Esophagus muscularis mucosa (tissue), 4 donors: ENCODE results near the gene MCF2L. TPM values are rescaled to one million over a fixed set of nuclear protein-coding genes. Genes with fewer than 3 reads are reported as not detected.

Experiments used
- DNase-seq: peaks from one replicate; pipeline ENCODE4 v3.0.0-alpha.2; 2017; ENCODE audit errors: extremely low spot score
- H3K27ac ChIP-seq, 4 donors: fragments of 200-600 bp; sonication (generic); replicated peaks in 1 of 4; 1 replicate in 3 of 4; 2 replicates in 1 of 4; pipeline ENCODE4 v1.5.1; 2016 to 2019; ENCODE audit warnings: mild to moderate bottlenecking in 1 of 4
- H3K27me3 ChIP-seq, 4 donors: fragments of 200-600 bp; sonication (generic); one replicate each; pipeline versions ENCODE4 v1.5.1 to v1.6.0; 2016 to 2019
- H3K36me3 ChIP-seq, 4 donors: fragments of 200-600 bp; sonication (generic); one replicate each; pipeline ENCODE4 v1.5.1; 2016 to 2019
- H3K4me1 ChIP-seq, 4 donors: fragments of 200-600 bp; sonication (generic); one replicate each; pipeline ENCODE4 v1.5.1; 2016 to 2019
- H3K4me3 ChIP-seq, 4 donors: fragments of 200-600 bp; sonication (generic); 1 replicate in 2 of 4; 2 replicates in 2 of 4; pipeline ENCODE4 v1.5.1; 2016 to 2019; ENCODE audit warnings: mild to moderate bottlenecking in 4 of 4, moderate library complexity in 1 of 4
- H3K9me3 ChIP-seq, 4 donors: fragments of 200-600 bp; sonication (generic); 1 replicate in 3 of 4; 2 replicates in 1 of 4; pipeline ENCODE4 v1.5.1; 2016 to 2019
- CTCF ChIP-seq, 3 experiments: fragments of 200-600 bp in 2 of 3; fragments of 450-650 bp in 1 of 3; sonication (generic) in 2 of 3; IDR thresholded peaks; one replicate each; pipeline ENCODE4 v1.5.1; 2017 to 2019; ENCODE audit warnings: antibody characterized with exemption in 3 of 3, mild to moderate bottlenecking in 2 of 3, moderate library complexity in 1 of 3
- EP300 ChIP-seq: sonication (generic); formaldehyde crosslinking; IDR thresholded peaks from one replicate; pipeline ENCODE4 v1.6.1; 2017; ENCODE audit warnings: antibody characterized with exemption
- POLR2A ChIP-seq: fragments of 450-650 bp; IDR thresholded peaks from one replicate; pipeline ENCODE4 v1.6.1; 2017; ENCODE audit warnings: antibody characterized with exemption, moderate library complexity, mild to moderate bottlenecking, low read depth
- POLR2AphosphoS5 ChIP-seq, 2 donors: sonication (generic); formaldehyde crosslinking; IDR thresholded peaks; one replicate each; pipeline ENCODE4 v1.6.1; 2017; ENCODE audit warnings: antibody characterized with exemption in 2 of 2
- whole genome bisulfite sequencing: methylation state at CpG from one replicate; pipeline ENCODE4 v1.1.5; 2018; 5-methylcytosine and 5-hydroxymethylcytosine counted together
- intact Hi-C: fragments of 100-400 bp; cut with DNase I; formaldehyde crosslinking; loops from one replicate; pipeline ENCODE4 v1.15.1; 2023
- total RNA-seq, 4 donors: library from RNA; depleted of rRNA; stranded (reverse); fragments of >200 nt; gene quantifications; one replicate each; pipeline versions ENCODE4 v1.1.0 to v1.2.1, GENCODE V29; 2016

The MCF2L gene
- total RNA-seq, 4 donors from 2014 or later: 14.5 to 38.6 (median 26.7) TPM

GRCh38 chr13:113135281-113135760 lies 166.3 kb downstream of the MCF2L start:
- peaks cover 0 to 7% (median 0%) of the 10 kb centered on the region in 4 donors for H3K27me3 ChIP-seq
- 90% methylated on average over 2 of the region's 2 CpGs for WGBS
- H3K9me3 ChIP-seq: no peaks in the 10 kb centered on the region
- DNase-seq: no peak
- H3K36me3 ChIP-seq: peaks cover 0 to 1% (median 0%) of the 10 kb centered on the region in 4 donors
- H3K4me3 ChIP-seq: no peak overlapping the region
- no peak for TF ChIP-seq POLR2A
- TF ChIP-seq CTCF (IDR thresholded peaks at IDR 0.05): no peak
- no peak for TF ChIP-seq POLR2AphosphoS5 (IDR thresholded peaks at IDR 0.05)
- TF ChIP-seq EP300: no peak
- no peak overlapping the region for H3K27ac ChIP-seq
- H3K4me1 ChIP-seq: peaks cover 0 to 1% (median under 1%) of the 10 kb centered on the region in 4 donors
- intact Hi-C loops: no loop called here

GRCh38 chr13:113137691-113138298 lies 168.8 kb downstream of the MCF2L start:
- Histone ChIP-seq H3K4me3 (no peak overlapping the region), H3K27me3 (no peaks in the 10 kb centered on the region), H3K36me3 (peaks cover 0 to 7% (median 0%) of the 10 kb centered on the region in 4 donors), H3K27ac (no peak overlapping the region), H3K4me1 (no peaks in the 10 kb centered on the region), H3K9me3 (no peaks in the 10 kb centered on the region)
- intact Hi-C loops: no loop called here
- WGBS: 87% methylated on average over 11 of the region's 11 CpGs
- no peak for DNase-seq
- TF ChIP-seq EP300 (no peak), CTCF (IDR thresholded peaks at IDR 0.05) (no peak), POLR2AphosphoS5 (IDR thresholded peaks at IDR 0.05) (no peak), POLR2A (no peak)

DNA sequence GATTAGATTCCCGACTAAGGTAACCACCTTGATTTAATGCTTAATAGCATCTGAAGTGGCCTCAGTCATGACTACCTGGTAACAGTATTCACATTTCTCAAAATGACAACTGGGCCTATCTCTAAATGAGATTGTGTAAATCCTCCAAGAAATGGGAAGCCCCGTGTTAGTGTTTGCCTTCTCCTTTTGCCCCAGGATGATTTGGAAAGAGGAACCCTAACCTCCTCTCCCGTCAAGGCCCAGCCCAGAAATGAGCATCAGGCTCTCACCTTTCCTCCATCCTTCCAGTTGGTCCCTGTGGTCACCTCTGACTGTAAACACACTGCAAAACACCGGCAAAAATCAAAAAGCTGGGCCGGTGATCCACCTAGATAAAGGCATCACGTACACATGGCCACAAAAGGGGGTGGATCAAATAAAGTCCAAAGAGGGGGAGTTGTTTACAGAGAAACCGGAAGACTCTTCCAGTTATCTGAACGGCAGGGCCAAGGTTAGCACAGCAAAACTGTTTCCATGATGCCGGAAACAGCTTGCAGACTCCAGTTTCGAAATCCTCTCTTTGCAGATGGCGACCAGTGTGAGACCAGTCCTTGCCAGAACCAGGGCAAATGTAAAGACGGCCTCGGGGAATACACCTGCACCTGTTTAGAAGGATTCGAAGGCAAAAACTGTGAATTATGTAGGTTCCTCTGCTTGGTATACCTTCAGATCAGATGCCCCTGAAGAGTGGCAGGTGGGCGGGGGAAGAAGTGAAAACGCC lies 170.0 kb downstream of the MCF2L start:
- Histone ChIP-seq H3K27me3 (no peaks in the 10 kb centered on the region), H3K36me3 (peaks cover 0 to 8% (median 0%) of the 10 kb centered on the region in 4 donors), H3K4me3 (no peak overlapping the region), H3K27ac (no peak overlapping the region), H3K9me3 (no peaks in the 10 kb centered on the region), H3K4me1 (no peaks in the 10 kb centered on the region)
- intact Hi-C loops: no loop called here
- 88% methylated on average over 16 of the region's 16 CpGs for WGBS
- DNase-seq: no peak
- no peak for TF ChIP-seq POLR2AphosphoS5 (IDR thresholded peaks at IDR 0.05)

DNA sequence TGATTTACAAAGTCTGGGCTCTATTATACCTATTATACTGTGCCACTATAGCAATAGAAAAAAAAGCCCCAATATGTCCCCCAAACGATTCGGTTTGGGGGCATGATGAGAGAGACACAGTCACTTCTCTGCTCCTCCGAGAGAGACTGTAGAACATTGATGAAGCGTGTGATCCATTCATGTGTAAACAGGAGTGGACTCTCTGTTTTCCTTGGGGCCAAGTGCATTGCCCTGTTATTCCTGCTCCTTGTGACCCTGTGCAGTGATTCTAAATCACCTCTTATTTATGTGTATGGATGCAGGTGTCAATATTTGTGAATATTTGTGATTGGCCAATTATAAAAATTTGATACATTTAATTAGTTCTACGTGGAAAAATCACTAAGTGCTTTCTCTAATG lies 170.6 kb downstream of the MCF2L start:
- H3K9me3 ChIP-seq: no peaks in the 10 kb centered on the region
- H3K27ac ChIP-seq: no peak overlapping the region
- peaks cover 0 to 12% (median 0%) of the 10 kb centered on the region in 4 donors for H3K36me3 ChIP-seq
- intact Hi-C loops: no loop called here
- no peak for TF ChIP-seq POLR2AphosphoS5 (IDR thresholded peaks at IDR 0.05)
- TF ChIP-seq POLR2A: no peak
- no peaks in the 10 kb centered on the region for H3K4me1 ChIP-seq
- no peaks in the 10 kb centered on the region for H3K27me3 ChIP-seq
- no peak for DNase-seq
- WGBS: 81% methylated on average over 5 of the region's 5 CpGs
- H3K4me3 ChIP-seq: no peak overlapping the region

GRCh38 chr13:113140677-113141600 lies 171.9 kb downstream of the MCF2L start:
- 89% methylated on average over 12 of the region's 26 CpGs for WGBS
- Histone ChIP-seq H3K27me3 (no peaks in the 10 kb centered on the region), H3K36me3 (peaks cover 0 to 12% (median 0%) of the 10 kb centered on the region in 4 donors), H3K27ac (no peak overlapping the region), H3K9me3 (no peaks in the 10 kb centered on the region), H3K4me1 (no peaks in the 10 kb centered on the region), H3K4me3 (no peak overlapping the region)
- intact Hi-C loops: no loop called here
- TF ChIP-seq POLR2AphosphoS5 (IDR thresholded peaks at IDR 0.05): no peak
- no peak for TF ChIP-seq EP300
- no peak for TF ChIP-seq CTCF (IDR thresholded peaks at IDR 0.05)
- TF ChIP-seq POLR2A: no peak
- no peak for DNase-seq
